WTC11 (cell line): ENCODE measurements around the gene UBAP2L.

ENCODE experiments used
- ATF3 ChIP-seq: sonication (generic); formaldehyde crosslinking; conservative IDR thresholded peaks from 2 replicates; pipeline ENCODE4 v1.8.1; 2022; ENCODE audit warnings: mild to moderate bottlenecking, missing genetic modification reagents
- CTCF ChIP-seq: fragments of 200-600 bp; IDR thresholded peaks from 2 replicates; pipeline ENCODE4 v1.8.0; 2022; ENCODE audit warnings: antibody characterized with exemption
- ZNF121 ChIP-seq: sonication (generic); formaldehyde crosslinking; IDR thresholded peaks from 2 replicates; pipeline ENCODE4 v1.8.0; 2023; ENCODE audit warnings: missing genetic modification reagents
- TF ChIP-seq, protein P1 (sequence below): sonication (generic); formaldehyde crosslinking; IDR thresholded peaks from 2 replicates; pipeline ENCODE4 v1.8.0; 2022; ENCODE audit warnings: mild to moderate bottlenecking, missing genetic modification reagents

GRCh38 chr1:154313066-154313356 lies 92.3 kb downstream of the UBAP2L start:
- TF ChIP-seq ATF3 (CRISPR knock-in tag), result no peak
- no peak for TF ChIP-seq CTCF
- TF ChIP-seq, protein P1, sequence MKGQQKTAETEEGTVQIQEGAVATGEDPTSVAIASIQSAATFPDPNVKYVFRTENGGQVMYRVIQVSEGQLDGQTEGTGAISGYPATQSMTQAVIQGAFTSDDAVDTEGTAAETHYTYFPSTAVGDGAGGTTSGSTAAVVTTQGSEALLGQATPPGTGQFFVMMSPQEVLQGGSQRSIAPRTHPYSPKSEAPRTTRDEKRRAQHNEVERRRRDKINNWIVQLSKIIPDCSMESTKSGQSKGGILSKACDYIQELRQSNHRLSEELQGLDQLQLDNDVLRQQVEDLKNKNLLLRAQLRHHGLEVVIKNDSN (CRISPR knock-in tag), result no peak
- TF ChIP-seq ZNF121 (CRISPR knock-in tag), result no peak
